Raji (cell line): ENCODE results near the gene MCTP2.

Source experiments
- POLR2A ChIP-seq: IDR thresholded peaks from 2 replicates; pipeline ENCODE4 v1.6.1; 2011; ENCODE audit warnings: low read depth, low read length, control low read depth; ENCODE audit not compliant: insufficient read depth

Gene MCTP2

DNA sequence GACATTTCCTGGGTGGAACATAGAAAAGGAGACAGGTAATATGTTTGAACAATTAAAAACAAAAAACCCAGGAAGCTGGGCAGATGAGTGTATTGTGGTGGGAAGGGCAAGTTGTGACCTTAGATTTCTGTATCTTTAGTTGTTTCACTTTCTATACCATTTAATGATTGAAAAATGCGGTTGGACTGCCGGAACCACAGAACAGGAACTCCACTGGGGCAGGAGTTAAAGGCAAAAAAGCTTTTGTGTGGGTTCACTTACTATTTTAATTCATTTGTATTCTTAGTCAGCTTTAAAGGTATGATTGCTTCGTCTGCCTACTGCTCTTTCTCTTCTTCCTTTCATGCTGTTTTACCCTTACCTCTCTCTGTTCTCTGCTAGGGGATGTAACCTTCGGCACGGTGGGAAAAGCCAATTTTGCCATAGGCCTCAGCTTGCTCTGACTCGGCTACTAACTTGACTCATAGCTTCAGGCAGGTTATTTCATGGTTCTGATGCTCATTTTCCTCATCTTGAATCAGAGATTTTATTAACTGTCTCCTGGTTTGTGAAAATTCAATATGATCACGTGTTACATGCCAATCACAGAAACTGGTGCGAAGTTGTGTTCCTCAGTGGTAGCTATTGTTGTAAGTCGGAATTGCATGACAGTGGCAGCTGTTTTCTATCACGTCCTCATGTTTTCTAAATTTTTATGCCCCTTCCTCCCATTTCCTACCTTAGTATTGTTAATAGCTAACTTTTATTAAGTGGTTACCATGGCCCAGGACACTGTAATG, 1.6 kb upstream of the MCTP2 start:
- no peak for TF ChIP-seq POLR2A

GRCh38 chr15:94230431-94230882, 904 bp upstream of the MCTP2 start:
- TF ChIP-seq POLR2A, result no peak

DNA sequence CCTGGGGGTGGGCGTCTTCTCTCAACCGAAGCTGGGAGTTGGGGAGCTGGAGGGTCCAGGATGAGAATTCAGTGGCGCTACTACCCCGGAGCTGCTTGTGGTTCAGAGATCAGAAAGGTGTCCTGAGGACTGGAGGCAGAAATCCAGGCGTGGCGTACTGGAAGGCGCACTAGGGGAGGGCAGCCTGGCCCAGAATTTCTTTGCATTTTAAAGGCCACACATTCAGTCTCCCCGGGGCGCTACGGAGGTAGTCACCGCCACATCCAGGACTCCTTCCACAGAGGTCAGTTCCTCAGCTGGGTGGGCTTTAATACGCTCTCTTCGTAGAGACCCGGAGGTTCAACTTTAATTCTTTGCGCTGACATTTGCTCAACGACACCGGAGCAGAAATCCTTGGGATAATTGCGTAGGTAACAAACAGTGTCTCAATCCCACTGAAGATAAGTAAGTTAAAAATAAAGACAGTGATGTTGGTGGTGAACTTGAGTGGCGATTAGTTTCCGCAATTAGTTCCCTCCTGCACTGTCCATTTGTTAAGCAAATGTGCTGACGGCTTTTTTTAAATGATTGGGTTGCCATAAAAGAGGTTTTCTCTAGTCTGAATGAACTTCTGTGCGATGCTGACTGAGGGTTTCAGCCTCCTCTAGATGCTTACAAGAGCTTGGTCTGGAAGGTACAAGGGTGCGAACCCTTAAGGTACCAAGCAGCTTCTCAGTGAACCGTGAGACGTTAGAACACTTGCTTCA, 535 bp downstream of the MCTP2 start:
- peak; percentile 67 for TF ChIP-seq POLR2A

DNA sequence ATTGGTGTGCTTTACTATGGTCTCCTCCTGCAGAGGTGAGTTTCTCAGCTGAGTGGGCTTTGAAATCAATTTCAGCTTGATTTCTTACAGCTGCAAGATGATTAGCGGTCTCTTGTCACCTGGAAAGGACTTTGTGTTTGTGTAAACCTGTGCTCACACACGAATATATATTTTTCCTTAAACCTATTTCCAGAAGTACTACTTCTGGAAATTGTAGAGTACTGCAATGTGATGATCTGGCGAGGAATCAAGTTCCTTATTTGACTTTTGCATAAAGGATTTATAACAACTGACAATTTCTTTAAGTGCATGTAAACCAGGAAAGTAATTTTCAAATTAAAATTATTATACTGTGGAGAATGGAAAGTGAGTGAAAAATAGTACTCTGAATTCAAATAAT, 2.1 kb downstream of the MCTP2 start:
- TF ChIP-seq POLR2A, result no peak

DNA sequence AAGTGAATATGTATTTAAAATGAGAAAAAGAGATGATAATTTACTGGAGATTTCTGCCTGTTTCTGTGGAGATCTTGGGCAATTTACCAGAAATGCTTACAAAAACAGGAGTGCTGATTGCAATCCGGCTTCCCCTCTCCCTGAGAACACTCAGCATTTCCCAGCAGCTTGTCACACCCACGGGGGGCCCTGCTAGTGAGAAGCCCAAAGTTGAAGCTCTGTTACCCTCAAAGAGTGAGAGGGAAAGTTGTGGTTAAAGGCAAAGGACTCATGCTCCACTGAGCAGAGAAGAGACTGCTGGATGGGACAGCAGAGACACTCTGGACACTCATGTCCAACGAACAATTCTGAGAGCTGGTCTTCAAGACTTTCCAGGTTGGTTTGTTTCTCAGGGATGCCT, 2.9 kb downstream of the MCTP2 start:
- no peak for TF ChIP-seq POLR2A

GRCh38 chr15:94235041-94235440, 3.7 kb downstream of the MCTP2 start:
- TF ChIP-seq POLR2A, result no peak

GRCh38 chr15:94235646-94236045, 4.3 kb downstream of the MCTP2 start:
- no peak for TF ChIP-seq POLR2A

DNA sequence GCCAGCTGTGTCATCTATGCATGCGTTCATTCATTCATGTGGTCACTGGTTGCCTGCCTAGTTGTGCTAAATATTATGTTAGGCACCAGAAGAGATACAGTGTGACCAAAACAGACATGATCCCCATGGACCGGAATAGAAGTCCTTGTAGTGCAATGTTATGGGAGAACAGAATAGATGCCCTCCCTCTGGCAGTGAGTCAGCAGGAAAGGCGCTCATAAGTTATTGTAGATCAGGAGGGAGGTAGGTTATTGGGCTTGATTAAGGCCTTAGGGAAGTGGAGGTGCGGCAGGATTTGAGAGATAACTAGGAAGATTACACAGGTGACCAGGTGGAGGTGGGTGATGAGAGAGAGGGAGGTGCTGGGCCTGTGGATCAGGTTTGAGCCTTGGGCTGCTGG, 5.2 kb downstream of the MCTP2 start:
- TF ChIP-seq POLR2A, result no peak

DNA sequence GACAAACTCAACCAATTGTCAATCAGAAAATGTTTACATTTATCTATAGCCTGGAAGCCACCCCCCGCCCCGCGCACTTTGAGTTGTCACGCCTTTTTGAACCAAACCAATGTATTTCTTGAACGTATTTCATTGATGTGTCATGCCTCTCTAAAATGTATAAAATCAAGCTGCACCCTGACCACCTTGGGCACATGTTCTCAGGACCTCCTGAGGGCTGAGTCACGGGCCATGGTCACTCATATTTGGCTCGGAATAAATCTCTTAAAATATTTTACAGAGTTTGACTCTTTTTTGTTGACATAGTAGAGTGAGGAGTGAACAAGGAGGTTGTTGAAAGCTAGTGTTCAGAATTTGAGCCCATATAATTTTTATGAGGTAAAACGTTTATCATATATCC, 6.5 kb downstream of the MCTP2 start:
- TF ChIP-seq POLR2A, result no peak

GRCh38 chr15:94238539-94239118, 7.3 kb downstream of the MCTP2 start:
- TF ChIP-seq POLR2A, result no peak

DNA sequence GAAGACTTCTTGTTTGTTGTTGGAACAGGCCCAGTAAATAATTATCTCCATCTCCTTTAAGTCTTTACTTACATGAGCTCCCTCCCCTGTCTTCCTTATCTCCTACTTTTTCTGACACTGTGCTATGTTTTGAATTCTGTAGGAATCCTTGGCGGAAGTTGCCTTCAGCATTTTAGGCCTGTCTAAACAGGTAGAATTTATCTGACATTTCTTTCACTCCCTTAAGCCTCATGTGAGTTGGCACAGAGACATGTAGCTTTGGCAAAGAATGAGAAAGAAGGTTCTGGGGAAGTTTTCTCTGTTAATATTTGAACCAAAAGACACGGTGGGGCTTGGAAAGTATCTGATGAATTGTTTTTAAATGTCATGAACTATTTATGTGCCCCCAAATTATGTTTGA, 8.1 kb downstream of the MCTP2 start:
- TF ChIP-seq POLR2A, result no peak

DNA sequence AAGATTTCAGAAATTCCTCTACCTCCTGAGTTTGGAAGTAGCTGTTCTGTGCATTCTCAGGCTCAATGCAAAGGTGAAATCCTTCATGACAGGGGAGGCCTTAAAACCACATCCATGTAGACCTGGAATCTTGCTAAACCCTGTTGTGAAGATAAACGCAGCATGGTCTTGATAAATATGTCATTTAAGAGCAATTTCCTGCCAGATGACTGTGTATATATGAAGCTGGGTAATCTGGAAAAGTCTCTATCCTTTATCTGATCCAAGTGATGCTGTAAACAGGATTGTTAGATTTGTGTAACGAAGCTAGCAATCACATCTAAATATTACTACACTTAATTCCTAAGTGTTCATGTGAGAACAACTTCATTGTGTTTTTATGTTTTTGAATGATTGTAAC, 9.1 kb downstream of the MCTP2 start:
- TF ChIP-seq POLR2A, result no peak

DNA sequence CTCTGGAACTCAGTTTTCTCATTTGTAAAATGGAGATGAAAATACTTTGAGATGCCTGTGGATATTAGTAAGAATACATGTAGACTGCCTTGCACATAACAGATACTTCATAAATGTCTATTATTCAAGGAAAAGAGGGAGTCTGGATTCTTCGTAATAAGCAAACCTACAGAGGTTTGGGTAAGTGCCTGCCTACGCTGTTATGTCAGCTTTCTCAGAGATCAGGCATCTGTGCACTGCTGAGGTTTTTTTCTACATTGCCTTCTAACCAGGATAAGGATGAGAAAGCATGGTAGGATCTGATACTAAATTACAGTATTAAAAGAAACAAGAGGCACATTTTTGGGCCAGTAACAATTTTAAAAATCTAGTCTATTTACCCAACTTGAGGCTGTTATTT, 10.9 kb downstream of the MCTP2 start:
- no peak for TF ChIP-seq POLR2A

DNA sequence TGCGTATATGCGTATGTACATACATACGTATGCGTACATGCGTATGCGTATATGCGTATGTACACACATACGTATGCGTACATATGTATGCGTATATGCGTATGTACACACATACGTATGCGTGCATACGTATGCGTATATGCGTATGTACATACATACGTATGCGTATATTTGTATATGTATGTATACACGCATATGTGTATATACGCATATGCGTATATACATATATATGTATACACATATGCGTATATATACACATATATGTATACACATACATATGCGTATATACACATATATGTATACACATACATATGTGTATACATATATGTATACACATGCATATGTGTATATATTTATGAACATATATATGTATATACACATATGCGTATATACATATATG, 12.1 kb downstream of the MCTP2 start:
- TF ChIP-seq POLR2A, result no peak

DNA sequence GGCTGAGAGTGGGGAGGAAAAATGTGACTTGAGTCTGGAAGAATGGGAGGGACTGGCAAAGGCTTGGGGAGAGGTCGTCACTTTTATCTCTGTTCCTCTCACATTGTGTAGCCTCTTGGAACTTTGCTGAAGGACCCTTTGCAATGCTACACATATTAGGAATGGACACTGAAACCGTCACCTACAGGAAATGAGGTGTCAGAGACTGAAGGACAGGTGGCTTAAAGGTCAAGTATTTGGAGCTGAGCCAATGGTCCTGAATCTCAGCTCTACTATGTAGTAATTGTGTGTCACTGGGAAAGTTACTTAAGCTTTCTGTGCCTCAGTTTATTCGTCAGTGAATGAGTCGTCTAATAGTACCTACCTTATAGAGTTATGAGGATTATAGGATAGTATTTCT, 14.7 kb downstream of the MCTP2 start:
- TF ChIP-seq POLR2A, result no peak
